H9 (cell line): ENCODE results near the gene FOXO6. TPM values are rescaled to one million over a fixed set of nuclear protein-coding genes. Genes with fewer than 3 reads are reported as not detected.

Experiments used
- DNase-seq: peaks from one replicate; pipeline ENCODE4 v3.0.0-alpha.2; 2017
- H2AFZ ChIP-seq: one replicate; pipeline ENCODE4 v1.6.1; 2013; ENCODE audit warnings: mild to moderate bottlenecking, low read length, control low read depth, moderate library complexity
- H2AK5ac ChIP-seq: 2 replicates; pipeline ENCODE4 v1.6.1; 2013; ENCODE audit warnings: low read length, control low read depth, mixed read lengths; ENCODE audit not compliant: insufficient read length
- H2BK120ac ChIP-seq: one replicate; pipeline ENCODE4 v1.6.1; 2013; ENCODE audit warnings: low read depth, mild to moderate bottlenecking, low read length, control low read depth, inconsistent platforms; ENCODE audit not compliant: poor library complexity, severe bottlenecking
- H2BK12ac ChIP-seq: 2 replicates; pipeline ENCODE4 v1.6.1; 2013; ENCODE audit warnings: low read length, control low read depth, mixed read lengths, low read depth; ENCODE audit not compliant: insufficient read length
- H2BK15ac ChIP-seq: 2 replicates; pipeline ENCODE4 v1.6.1; 2013; ENCODE audit warnings: low read depth, low read length, control low read depth
- H2BK20ac ChIP-seq: one replicate; pipeline ENCODE4 v1.6.1; 2013; ENCODE audit warnings: low read depth, mild to moderate bottlenecking, low read length, control low read depth, inconsistent platforms; ENCODE audit not compliant: poor library complexity, severe bottlenecking
- H2BK5ac ChIP-seq: 2 replicates; pipeline ENCODE4 v1.6.1; 2013; ENCODE audit warnings: low read length, control low read depth, mixed read lengths; ENCODE audit not compliant: insufficient read length
- H3K14ac ChIP-seq: 2 replicates; pipeline ENCODE4 v1.6.1; 2013; ENCODE audit warnings: low read length, control low read depth; ENCODE audit not compliant: insufficient read depth
- H3K18ac ChIP-seq: 2 replicates; pipeline ENCODE4 v1.6.1; 2013; ENCODE audit warnings: low read depth, mild to moderate bottlenecking, mixed read lengths, low read length, control low read depth; ENCODE audit not compliant: insufficient read length
- H3K23ac ChIP-seq: 2 replicates; pipeline ENCODE4 v1.6.1; 2013; ENCODE audit warnings: low read length, control low read depth, mixed read lengths, low read depth; ENCODE audit not compliant: insufficient read length
- H3K23me2 ChIP-seq: 2 replicates; pipeline ENCODE4 v1.6.1; 2013; ENCODE audit warnings: low read depth, mild to moderate bottlenecking, mixed read lengths, low read length, control low read depth; ENCODE audit not compliant: insufficient read length, poor library complexity, severe bottlenecking
- H3K27ac ChIP-seq: 2 replicates; pipeline ENCODE4 v1.5.1; 2013; ENCODE audit warnings: low read length, control low read depth, mixed read lengths, low read depth; ENCODE audit not compliant: insufficient read length
- H3K27me3 ChIP-seq: 2 replicates; pipeline ENCODE4 v1.6.1; 2013; ENCODE audit warnings: low read length, control low read depth, inconsistent platforms; ENCODE audit not compliant: insufficient read depth
- H3K4ac ChIP-seq: 2 replicates; pipeline ENCODE4 v1.6.1; 2013; ENCODE audit warnings: low read depth, mild to moderate bottlenecking, control low read depth, inconsistent platforms, low read length, moderate library complexity
- H3K4me1 ChIP-seq: 2 replicates; pipeline ENCODE4 v1.6.1; 2013; ENCODE audit warnings: low read length, control low read depth, inconsistent platforms; ENCODE audit not compliant: insufficient read depth
- H3K4me2 ChIP-seq: 2 replicates; pipeline ENCODE4 v1.6.1; 2013; ENCODE audit warnings: low read length, control low read depth, mixed read lengths; ENCODE audit not compliant: insufficient read length, insufficient read depth
- H3K56ac ChIP-seq: 2 replicates; pipeline ENCODE4 v1.6.1; 2013; ENCODE audit warnings: low read depth, mild to moderate bottlenecking, mixed read lengths, low read length, control low read depth; ENCODE audit not compliant: insufficient read length
- H3K79me1 ChIP-seq: 2 replicates; pipeline ENCODE4 v1.6.1; 2013; ENCODE audit warnings: low read depth, mild to moderate bottlenecking, moderate library complexity, low read length, control low read depth, inconsistent platforms; ENCODE audit not compliant: insufficient read depth, poor library complexity, severe bottlenecking
- H3K79me2 ChIP-seq: 2 replicates; pipeline ENCODE4 v1.6.1; 2013; ENCODE audit warnings: low read length, control low read depth, inconsistent platforms; ENCODE audit not compliant: insufficient read depth
- H3K9ac ChIP-seq: 2 replicates; pipeline ENCODE4 v1.6.1; 2013; ENCODE audit warnings: low read length, control low read depth, mixed read lengths; ENCODE audit not compliant: insufficient read length; ENCODE audit errors: extremely low read depth
- H3K9me3 ChIP-seq: one replicate; pipeline ENCODE4 v1.6.1; 2013; ENCODE audit warnings: low read depth, low read length, inconsistent platforms; ENCODE audit not compliant: control insufficient read depth
- H3T11ph ChIP-seq: one replicate; pipeline ENCODE4 v1.6.1; 2013; ENCODE audit warnings: mild to moderate bottlenecking, low read length, control low read depth, inconsistent platforms
- H4K20me1 ChIP-seq: one replicate; pipeline ENCODE4 v1.6.1; 2013; ENCODE audit not compliant: control insufficient read depth, insufficient read length, insufficient read depth
- H4K5ac ChIP-seq: 2 replicates; pipeline ENCODE4 v1.6.1; 2013; ENCODE audit warnings: low read depth, mild to moderate bottlenecking, mixed read lengths, low read length, control low read depth; ENCODE audit not compliant: insufficient read length
- H4K8ac ChIP-seq: replicated peaks from 2 replicates; pipeline ENCODE4 v1.6.1; 2013; ENCODE audit warnings: low read length, control low read depth, mixed read lengths, low read depth; ENCODE audit not compliant: insufficient read length
- H4K91ac ChIP-seq: 2 replicates; pipeline ENCODE4 v1.6.1; 2013; ENCODE audit warnings: low read depth, mild to moderate bottlenecking, moderate library complexity, mixed read lengths, low read length, control low read depth; ENCODE audit not compliant: insufficient read length
- H3K27ac Mint-ChIP-seq, 3 experiments: 2 replicates in 2 of 3; 3 replicates in 1 of 3; pipeline ENCODE4 v1.8.0; 2020 to 2021; ENCODE audit warnings: mixed read lengths in 3 of 3, mild to moderate bottlenecking in 1 of 3, moderate library complexity in 1 of 3
- H3K27me3 Mint-ChIP-seq: 2 replicates; pipeline ENCODE4 v1.8.0; 2021; ENCODE audit warnings: low read depth, mild to moderate bottlenecking, moderate library complexity, mixed read lengths
- H3K36me3 Mint-ChIP-seq, 3 experiments: 2 replicates in 2 of 3; 3 replicates in 1 of 3; pipeline ENCODE4 v1.8.0; 2020 to 2021; ENCODE audit warnings: low read depth in 3 of 3, mixed read lengths in 3 of 3; ENCODE audit not compliant: insufficient read depth in 1 of 3
- H3K4me1 Mint-ChIP-seq, 2 experiments: 2 replicates each; pipeline ENCODE4 v1.8.0; 2020; ENCODE audit warnings: mixed read lengths in 2 of 2
- H3K4me3 Mint-ChIP-seq, 2 experiments: 2 replicates in 1 of 2; 3 replicates in 1 of 2; pipeline ENCODE4 v1.8.0; 2020 to 2021; ENCODE audit warnings: mild to moderate bottlenecking in 2 of 2, mixed read lengths in 2 of 2, moderate library complexity in 1 of 2
- H3K9me3 Mint-ChIP-seq, 2 experiments: 2 replicates in 1 of 2; 3 replicates in 1 of 2; pipeline ENCODE4 v1.8.0; 2020; ENCODE audit warnings: mild to moderate bottlenecking in 2 of 2, mixed read lengths in 2 of 2, moderate library complexity in 1 of 2
- CTCF ChIP-seq: fragments of 200-600 bp; sonication (generic); conservative IDR thresholded peaks from 3 replicates; pipeline ENCODE4 v1.8.0; 2021; ENCODE audit warnings: antibody characterized with exemption, mild to moderate bottlenecking
- WGBS: extraction: QIAGEN DNeasy Blood & Tissue Kit; methylation state at CpG from one replicate; pipeline ENCODE4 v1.1.7; 2013; ENCODE audit warnings: missing lambda C conversion rate, low lambda C conversion rate, mixed read lengths; ENCODE audit not compliant: insufficient read length; ENCODE audit errors: extremely low coverage; 5-methylcytosine and 5-hydroxymethylcytosine counted together
- total RNA-seq: library from RNA; stranded (reverse); gene quantifications from 2 replicates; pipeline ENCODE4 v1.2.1, GENCODE V29; 2021

FOXO6 gene
- total RNA-seq, 1 experiment from 2014 or later, result 0.83 TPM

GRCh38 chr1:41350055-41350378 is 11.2 kb upstream of the FOXO6 start:
- H3K9me3 ChIP-seq, result no peaks in the 10 kb centered on the region
- no peak overlapping the region for H4K91ac ChIP-seq
- WGBS, result no CpG with 5 or more reads among the region's 2 CpGs
- Mint-ChIP-seq H3K36me3 (no peaks in the 10 kb centered on the region), H3K9me3 (no peaks in the 10 kb centered on the region), H3K4me3 (no peak overlapping the region), H3K27ac (no peak overlapping the region; a peak in 1 of 7 replicates), H3K4me1 (peaks cover 13 to 14% of the 10 kb centered on the region in 2 experiments), H3K27me3 (peaks cover 9% of the 10 kb centered on the region)
- H3K79me2 ChIP-seq, result no peaks in the 10 kb centered on the region
- no peak overlapping the region for H3K23ac ChIP-seq
- no peak overlapping the region for H2AK5ac ChIP-seq
- H2AFZ ChIP-seq, result no peak overlapping the region
- no peaks in the 10 kb centered on the region for H3K23me2 ChIP-seq
- H3K27me3 ChIP-seq, result no peaks in the 10 kb centered on the region
- H3K56ac ChIP-seq, result no peak overlapping the region
- H4K20me1 ChIP-seq, result no peaks in the 10 kb centered on the region
- H3K4me1 ChIP-seq, result no peaks in the 10 kb centered on the region
- H2BK5ac ChIP-seq, result no peak overlapping the region
- no peak overlapping the region for H2BK120ac ChIP-seq
- no peak overlapping the region for H3K27ac ChIP-seq
- H3K4ac ChIP-seq, result no peak overlapping the region
- no peak overlapping the region for H3T11ph ChIP-seq
- no peak overlapping the region for H3K14ac ChIP-seq
- no peak overlapping the region for H2BK20ac ChIP-seq
- no peak overlapping the region for H4K5ac ChIP-seq
- no peak overlapping the region for H4K8ac ChIP-seq
- no peak for TF ChIP-seq CTCF
- no peak for DNase-seq
- no peak overlapping the region for H2BK15ac ChIP-seq
- H2BK12ac ChIP-seq, result no peak overlapping the region
- H3K79me1 ChIP-seq, result no peaks in the 10 kb centered on the region
- H3K9ac ChIP-seq, result no peak overlapping the region
- no peak overlapping the region for H3K18ac ChIP-seq
- H3K4me2 ChIP-seq, result no peak overlapping the region
